ENCODE data around the gene NTN1.

- TF ChIP-seq CTCF (conservative IDR thresholded peaks at IDR 0.05; ENCODE audit: low read depth, low read length) (no peak), FOS (IDR thresholded peaks at IDR 0.05; ENCODE audit: low read depth, low read length) (no peak), RAD21 (IDR thresholded peaks at IDR 0.05; ENCODE audit: low read length) (no peak), POLR2A (IDR thresholded peaks at IDR 0.05; ENCODE audit: low read depth, low read length) (no peak), USF2 (IDR thresholded peaks at IDR 0.05; ENCODE audit: low read depth, low read length) (no peak), MXI1 (IDR thresholded peaks at IDR 0.05; ENCODE audit: borderline replicate concordance, low read depth, low read length) (no peak), RCOR1 (IDR thresholded peaks at IDR 0.05; ENCODE audit: insufficient replicate concordance, low read length) (no peak), ELK1 (IDR thresholded peaks at IDR 0.05; ENCODE audit: borderline replicate concordance, low read depth, low read length) (no peak), MAZ (IDR thresholded peaks at IDR 0.05; ENCODE audit: borderline replicate concordance, low read depth, low read length) (no peak)
These were observed 167.1 kb downstream of the NTN1 start for GRCh38 chr17:9188367-9188766.
